C4-2B (cell line): ENCODE measurements around the gene OR5K2.

Source experiments
- ZFX ChIP-seq: fragments of 450-650 bp; IDR thresholded peaks from 2 replicates; pipeline ENCODE4 v1.6.1; 2017
- TF ChIP-seq, protein P1 (sequence below): fragments of 450-650 bp; conservative IDR thresholded peaks from 2 replicates; pipeline ENCODE4 v1.5.1; 2017; ENCODE audit warnings: mild to moderate bottlenecking

DNA sequence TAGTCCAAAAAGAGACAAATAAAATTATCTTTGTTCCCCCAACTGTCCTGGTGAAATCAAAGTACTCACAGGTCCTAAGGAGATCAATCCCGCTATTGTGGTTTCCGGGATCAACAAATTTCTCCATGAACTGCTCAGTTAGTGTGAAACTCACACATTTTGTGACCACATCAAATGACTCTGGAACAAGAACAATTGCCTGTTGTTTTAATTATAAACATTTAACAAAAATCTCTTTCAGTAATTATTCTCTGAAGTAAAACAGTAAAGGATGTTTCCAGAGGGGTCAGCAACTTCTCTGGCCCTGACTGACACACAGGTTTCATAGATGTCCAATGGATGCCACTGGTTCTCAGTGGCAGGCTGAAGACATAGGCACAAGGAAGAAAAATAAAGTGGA lies 21.3 kb downstream of the OR5K2 start:
- TF ChIP-seq, protein P1, sequence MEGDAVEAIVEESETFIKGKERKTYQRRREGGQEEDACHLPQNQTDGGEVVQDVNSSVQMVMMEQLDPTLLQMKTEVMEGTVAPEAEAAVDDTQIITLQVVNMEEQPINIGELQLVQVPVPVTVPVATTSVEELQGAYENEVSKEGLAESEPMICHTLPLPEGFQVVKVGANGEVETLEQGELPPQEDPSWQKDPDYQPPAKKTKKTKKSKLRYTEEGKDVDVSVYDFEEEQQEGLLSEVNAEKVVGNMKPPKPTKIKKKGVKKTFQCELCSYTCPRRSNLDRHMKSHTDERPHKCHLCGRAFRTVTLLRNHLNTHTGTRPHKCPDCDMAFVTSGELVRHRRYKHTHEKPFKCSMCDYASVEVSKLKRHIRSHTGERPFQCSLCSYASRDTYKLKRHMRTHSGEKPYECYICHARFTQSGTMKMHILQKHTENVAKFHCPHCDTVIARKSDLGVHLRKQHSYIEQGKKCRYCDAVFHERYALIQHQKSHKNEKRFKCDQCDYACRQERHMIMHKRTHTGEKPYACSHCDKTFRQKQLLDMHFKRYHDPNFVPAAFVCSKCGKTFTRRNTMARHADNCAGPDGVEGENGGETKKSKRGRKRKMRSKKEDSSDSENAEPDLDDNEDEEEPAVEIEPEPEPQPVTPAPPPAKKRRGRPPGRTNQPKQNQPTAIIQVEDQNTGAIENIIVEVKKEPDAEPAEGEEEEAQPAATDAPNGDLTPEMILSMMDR: no peak
- no peak for TF ChIP-seq ZFX
